GM21526 (cell line): ENCODE data around the gene LRMDA.

Experiments used
- ATAC-seq: cut with Tn5 transposase; IDR thresholded peaks from one replicate; pipeline ENCODE4 v1.9.1; 2021; ENCODE audit warnings: moderate library complexity; ENCODE audit not compliant: unreplicated experiment, low FRiP score

The LRMDA gene

GRCh38 chr10:76160446-76161300 lies 729.2 kb downstream of the LRMDA start:
- ATAC-seq: no peak

GRCh38 chr10:76161301-76161582 lies 729.8 kb downstream of the LRMDA start:
- ATAC-seq: no peak

- no peak for ATAC-seq
Observed at GRCh38 chr10:76168437-76168836, 737.0 kb downstream of the LRMDA start.

- ATAC-seq: no peak
Observed at GRCh38 chr10:76169246-76169645, 737.8 kb downstream of the LRMDA start.

GRCh38 chr10:76172020-76172419 lies 740.6 kb downstream of the LRMDA start:
- no peak for ATAC-seq

- ATAC-seq: no peak
Observed at GRCh38 chr10:76175533-76176165, 744.2 kb downstream of the LRMDA start.

- no peak for ATAC-seq
Observed at GRCh38 chr10:76176166-76176550, 744.7 kb downstream of the LRMDA start.

- ATAC-seq: no peak
Observed at GRCh38 chr10:76177936-76178335, 746.5 kb downstream of the LRMDA start.

- no peak for ATAC-seq
Observed at GRCh38 chr10:76178532-76179292, 747.3 kb downstream of the LRMDA start.

- ATAC-seq: no peak
Observed at GRCh38 chr10:76179806-76180205, 748.4 kb downstream of the LRMDA start.

GRCh38 chr10:76184647-76185046 lies 753.2 kb downstream of the LRMDA start:
- no peak for ATAC-seq

- ATAC-seq: no peak
Observed at GRCh38 chr10:76185471-76186301, 754.3 kb downstream of the LRMDA start.

GRCh38 chr10:76188216-76188615 lies 756.8 kb downstream of the LRMDA start:
- ATAC-seq: no peak

GRCh38 chr10:76190634-76191270 lies 759.3 kb downstream of the LRMDA start:
- no peak for ATAC-seq

- no peak for ATAC-seq
Observed at GRCh38 chr10:76191336-76191735, 759.9 kb downstream of the LRMDA start.

- no peak for ATAC-seq
Observed at GRCh38 chr10:76192151-76192550, 760.7 kb downstream of the LRMDA start.

GRCh38 chr10:76192694-76193320 lies 761.4 kb downstream of the LRMDA start:
- no peak for ATAC-seq

- ATAC-seq: no peak
Observed at GRCh38 chr10:76195654-76196390, 764.4 kb downstream of the LRMDA start.

- ATAC-seq: no peak
Observed at GRCh38 chr10:76197293-76197692, 765.9 kb downstream of the LRMDA start.
